IMR-90 (cell line): ENCODE data around the gene AGK. TPM values are rescaled to one million over a fixed set of nuclear protein-coding genes. Genes with fewer than 3 reads are reported as not detected.

Experiments used
- ATAC-seq: fragments of 200-7000 bp; cut with Tn5 transposase; 2 replicates; pipeline ENCODE4 v1.9.1; 2020; ENCODE audit warnings: low read depth, mild to moderate bottlenecking, moderate library complexity
- BruUV-seq: library from RNA; stranded (reverse); fragments of 400-500 nt; replicated peaks from 2 replicates; lab custom pipeline; 2021; lab: Mats Ljungman, UMichigan
- CTCF ChIA-PET: fragments of 300-600 bp; formaldehyde crosslinking; extraction: SDS; loops from one replicate; lab custom pipeline; 2021; ENCODE audit warnings: antibody characterized with exemption; lab: Yijun Ruan, JAX
- POLR2A ChIA-PET: fragments of 300-600 bp; sonication (Branson Sonifier 250); formaldehyde crosslinking; loops from one replicate; lab custom pipeline; 2022; ENCODE audit warnings: antibody characterized with exemption; ENCODE audit not compliant: unreplicated experiment; lab: Charles Lee
- DNase-seq: peaks from one replicate; pipeline ENCODE4 v3.0.0; 2013
- H2AFZ ChIP-seq: replicated peaks from 2 replicates; pipeline ENCODE3; 2013; ENCODE audit warnings: low read length, mild to moderate bottlenecking; ENCODE audit not compliant: poor library complexity
- H2AK5ac ChIP-seq: 2 replicates; pipeline ENCODE4 v1.6.1; 2013; ENCODE audit warnings: low read depth, low read length, inconsistent platforms
- H2AK9ac ChIP-seq: replicated peaks from 2 replicates; pipeline ENCODE3; 2013; ENCODE audit warnings: mild to moderate bottlenecking, low read depth, low read length, moderate library complexity; ENCODE audit not compliant: poor library complexity
- H2BK120ac ChIP-seq: 2 replicates; pipeline ENCODE4 v1.6.1; 2013; ENCODE audit warnings: low read depth, low read length, inconsistent platforms
- H2BK15ac ChIP-seq: 3 replicates; pipeline ENCODE4 v1.6.1; 2013; ENCODE audit warnings: low read depth, low read length, inconsistent platforms
- H2BK20ac ChIP-seq: 2 replicates; pipeline ENCODE4 v1.6.1; 2013; ENCODE audit warnings: low read depth, mild to moderate bottlenecking, inconsistent platforms, low read length, moderate library complexity
- H2BK5ac ChIP-seq: 2 replicates; pipeline ENCODE4 v1.6.1; 2013; ENCODE audit warnings: mild to moderate bottlenecking, low read depth, low read length, inconsistent platforms; ENCODE audit not compliant: poor library complexity, severe bottlenecking
- H3K14ac ChIP-seq: replicated peaks from 2 replicates; pipeline ENCODE4 v1.6.1; 2013; ENCODE audit warnings: low read depth, low read length, inconsistent platforms
- H3K18ac ChIP-seq: 2 replicates; pipeline ENCODE4 v1.6.1; 2013; ENCODE audit warnings: low read depth, low read length, control low read depth
- H3K23ac ChIP-seq: 2 replicates; pipeline ENCODE4 v1.6.1; 2013; ENCODE audit warnings: low read depth, low read length, inconsistent platforms
- H3K27ac ChIP-seq: 2 replicates; pipeline ENCODE4 v1.5.1; 2013; ENCODE audit warnings: mild to moderate bottlenecking, control low read depth, low read length; ENCODE audit not compliant: insufficient read depth
- H3K27me3 ChIP-seq: 2 replicates; pipeline ENCODE4 v1.6.1; 2013; ENCODE audit warnings: low read length; ENCODE audit not compliant: control insufficient read depth, insufficient read depth
- H3K36me3 ChIP-seq: 2 replicates; pipeline ENCODE4 v1.6.1; 2013; ENCODE audit warnings: low read length, mixed read lengths; ENCODE audit not compliant: control insufficient read depth, insufficient read depth
- H3K4ac ChIP-seq: 2 replicates; pipeline ENCODE4 v1.6.1; 2013; ENCODE audit warnings: low read depth, low read length, inconsistent platforms
- H3K4me1 ChIP-seq: 2 replicates; pipeline ENCODE4 v1.6.1; 2013; ENCODE audit warnings: low read length, mixed read lengths; ENCODE audit not compliant: control insufficient read depth, insufficient read depth
- H3K4me2 ChIP-seq: 2 replicates; pipeline ENCODE4 v1.6.1; 2013; ENCODE audit warnings: low read depth, mild to moderate bottlenecking, control low read depth, low read length, moderate library complexity
- H3K4me3 ChIP-seq: 2 replicates; pipeline ENCODE4 v1.5.1; 2013; ENCODE audit warnings: low read depth, mild to moderate bottlenecking, control low read depth, low read length, moderate library complexity; ENCODE audit not compliant: insufficient read depth
- H3K56ac ChIP-seq: 2 replicates; pipeline ENCODE4 v1.6.1; 2013; ENCODE audit warnings: low read length, inconsistent platforms; ENCODE audit not compliant: insufficient read depth; ENCODE audit errors: extremely low read depth
- H3K79me1 ChIP-seq, 2 experiments: 2 replicates each; pipeline ENCODE4 v1.6.1; 2013; ENCODE audit warnings: low read length in 2 of 2, inconsistent platforms in 1 of 2, low read depth in 1 of 2
- H3K9ac ChIP-seq: 2 replicates; pipeline ENCODE4 v1.6.1; 2013; ENCODE audit warnings: low read depth, low read length, control low read depth
- H3K9me1 ChIP-seq: 2 replicates; pipeline ENCODE4 v1.6.1; 2013; ENCODE audit warnings: low read length, inconsistent platforms; ENCODE audit not compliant: insufficient read depth
- H3K9me3 ChIP-seq: 2 replicates; pipeline ENCODE4 v1.6.1; 2013; ENCODE audit warnings: low read length; ENCODE audit not compliant: control insufficient read depth, insufficient read depth
- H4K20me1 ChIP-seq: 2 replicates; pipeline ENCODE4 v1.6.1; 2013; ENCODE audit warnings: low read length, inconsistent platforms; ENCODE audit not compliant: insufficient read depth
- H4K5ac ChIP-seq: 2 replicates; pipeline ENCODE4 v1.6.1; 2013; ENCODE audit warnings: mild to moderate bottlenecking, low read depth, low read length, control low read depth
- H4K8ac ChIP-seq, 2 experiments: 2 replicates each; pipeline ENCODE4 v1.6.1; 2013; ENCODE audit warnings: low read depth in 2 of 2, low read length in 2 of 2, control low read depth in 1 of 2, inconsistent platforms in 1 of 2
- H4K91ac ChIP-seq: 2 replicates; pipeline ENCODE4 v1.6.1; 2013; ENCODE audit warnings: low read depth, low read length, inconsistent platforms; ENCODE audit not compliant: insufficient read depth
- BHLHE40 ChIP-seq: fragments of 150-350 bp; IDR thresholded peaks from 2 replicates; pipeline ENCODE4 v1.6.1; 2016; ENCODE audit warnings: mild to moderate bottlenecking, low read depth, low read length
- CEBPB ChIP-seq: IDR thresholded peaks from 2 replicates; pipeline ENCODE4 v1.6.1; 2012; ENCODE audit warnings: low read depth, low read length, improper control_type of control experiment
- CHD1 ChIP-seq: IDR thresholded peaks from 2 replicates; pipeline ENCODE4 v1.6.1; 2012; ENCODE audit warnings: low read depth, low read length, improper control_type of control experiment
- FOS ChIP-seq: fragments of 150-350 bp; IDR thresholded peaks from 2 replicates; pipeline ENCODE4 v1.6.1; 2016; ENCODE audit warnings: low read depth, low read length
- POLR2A ChIP-seq: IDR thresholded peaks from 2 replicates; pipeline ENCODE4 v1.6.1; 2012; ENCODE audit warnings: mild to moderate bottlenecking, low read depth, low read length
- RAD21 ChIP-seq: IDR thresholded peaks from 2 replicates; pipeline ENCODE4 v1.6.1; 2012; ENCODE audit warnings: low read length, improper control_type of control experiment
- RCOR1 ChIP-seq: IDR thresholded peaks from 2 replicates; pipeline ENCODE4 v1.6.1; 2012; ENCODE audit warnings: mild to moderate bottlenecking, low read length, improper control_type of control experiment; ENCODE audit not compliant: insufficient replicate concordance
- RFX5 ChIP-seq: IDR thresholded peaks from 2 replicates; pipeline ENCODE4 v1.8.0; 2012; ENCODE audit warnings: low read depth, mild to moderate bottlenecking, low read length, moderate library complexity
- SMC3 ChIP-seq: fragments of 150-350 bp; IDR thresholded peaks from 2 replicates; pipeline ENCODE4 v1.6.1; 2016; ENCODE audit warnings: low read depth, mild to moderate bottlenecking, antibody characterized with exemption, low read length, moderate library complexity
- WGBS, 2 experiments: methylation state at CpG; one replicate each; pipeline versions ENCODE4 v1.1.5 to v1.1.7; 2013; ENCODE audit warnings: missing lambda C conversion rate in 2 of 2; ENCODE audit not compliant: insufficient read length in 1 of 2; ENCODE audit errors: extremely low coverage in 2 of 2; 5-methylcytosine and 5-hydroxymethylcytosine counted together
- dilution Hi-C: fragments of 300-500 bp; cut with HindIII; formaldehyde crosslinking; loops from one replicate; pipeline ENCODE4 v1.14.3; 2018; ENCODE audit warnings: low sequenced_read_pairs; ENCODE audit not compliant: unreplicated experiment
- in situ Hi-C: fragments of 300-500 bp; cut with MboI; formaldehyde crosslinking; loops from 3 replicates; pipeline ENCODE4 v1.14.3; 2019; ENCODE audit warnings: low sequenced_read_pairs, inconsistent platforms, mixed read lengths
- intact Hi-C: fragments of 100-400 bp; cut with micrococcal nuclease; formaldehyde crosslinking; loops from 2 replicates; pipeline ENCODE4 v1.10.0; 2022
- polyA plus RNA-seq, 3 experiments: library from polyadenylated mRNA; depleted of rRNA; stranded (reverse); fragments of >200 nt; gene quantifications; 2 replicates each; pipeline ENCODE4 v1.2.3, GENCODE V29; 2012; ENCODE audit warnings: low replicate concordance in 1 of 3
- total RNA-seq: library from RNA; depleted of rRNA; stranded (reverse); fragments of >200 nt; gene quantifications from 2 replicates; pipeline ENCODE4 v1.2.3, GENCODE V29; 2012
- TF ChIP-seq, protein P1 (sequence below): fragments of 150-350 bp; IDR thresholded peaks from 2 replicates; pipeline ENCODE4 v1.6.1; 2017; ENCODE audit warnings: mild to moderate bottlenecking, antibody characterized with exemption, low read length, low read depth
- TF ChIP-seq, protein P2 (sequence below): conservative IDR thresholded peaks from 2 replicates; pipeline ENCODE4 v1.5.1; 2012; ENCODE audit warnings: mild to moderate bottlenecking, low read depth, low read length, improper control_type of control experiment
- TF ChIP-seq, protein P3 (sequence below): fragments of 150-350 bp; IDR thresholded peaks from 2 replicates; pipeline ENCODE4 v1.6.1; 2016; ENCODE audit warnings: low read depth, mild to moderate bottlenecking, low read length, moderate library complexity, borderline replicate concordance

Gene AGK
- total and polyA plus RNA-seq, 2 of the 4 experiments (the other 2 are of a cell fraction): 35.5 to 37.3 TPM

DNA sequence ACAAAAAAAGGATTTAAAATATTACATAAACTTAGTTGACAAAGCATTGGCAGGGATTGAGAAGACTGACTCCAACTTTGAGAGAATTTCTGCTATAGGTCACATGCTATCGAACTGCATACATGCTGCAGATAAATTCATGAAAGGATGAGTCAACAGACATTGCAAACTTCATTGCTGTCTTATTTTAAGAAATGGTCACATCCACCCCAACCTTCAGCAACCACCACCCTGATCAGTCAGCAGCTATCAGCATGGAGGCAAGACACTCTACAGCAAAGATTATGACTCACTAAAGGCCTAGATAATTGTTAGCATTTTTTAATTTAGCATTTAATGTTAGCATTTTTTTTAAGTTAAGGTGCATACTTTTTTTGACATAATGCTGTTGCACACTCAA is 73.6 kb downstream of the AGK start:
- Histone ChIP-seq H3K9me3 (no peaks in the 10 kb centered on the region), H3K4me2 (no peak overlapping the region), H3K79me1 (no peaks in the 10 kb centered on the region), H2AK5ac (no peak overlapping the region), H3K14ac (no peak overlapping the region), H2AFZ (no peak overlapping the region), H3K4me3 (no peak overlapping the region), H4K20me1 (no peaks in the 10 kb centered on the region), H3K18ac (no peak overlapping the region), H3K27me3 (no peaks in the 10 kb centered on the region), H3K4ac (no peak overlapping the region), H4K91ac (no peak overlapping the region), H3K4me1 (no peaks in the 10 kb centered on the region), H3K9me1 (no peaks in the 10 kb centered on the region), H3K23ac (no peak overlapping the region), H2BK15ac (no peak overlapping the region), H3K27ac (no peak overlapping the region), H2BK120ac (no peak overlapping the region), H3K9ac (no peak overlapping the region), H2BK5ac (no peak overlapping the region), H4K8ac (no peak overlapping the region), H3K56ac (no peak overlapping the region), H4K5ac (no peak overlapping the region), H2AK9ac (no peak overlapping the region), H2BK20ac (no peak overlapping the region), H3K36me3 (peaks cover 7% of the 10 kb centered on the region)
- dilution Hi-C loops: no loop called here
- DNase-seq (no peak), ATAC-seq (no peak)
- BruUV-seq: no TSS peak
- ChIA-PET POLR2A (no interaction called here), CTCF (no interaction called here)
- in situ Hi-C loops: no loop called here
- intact Hi-C loops: no loop called here
- WGBS, 2 experiments: no CpG with 5 or more reads among the region's 1 CpG
- no peak for TF ChIP-seq SMC3
- no peak for TF ChIP-seq RAD21
- TF ChIP-seq, protein P1, sequence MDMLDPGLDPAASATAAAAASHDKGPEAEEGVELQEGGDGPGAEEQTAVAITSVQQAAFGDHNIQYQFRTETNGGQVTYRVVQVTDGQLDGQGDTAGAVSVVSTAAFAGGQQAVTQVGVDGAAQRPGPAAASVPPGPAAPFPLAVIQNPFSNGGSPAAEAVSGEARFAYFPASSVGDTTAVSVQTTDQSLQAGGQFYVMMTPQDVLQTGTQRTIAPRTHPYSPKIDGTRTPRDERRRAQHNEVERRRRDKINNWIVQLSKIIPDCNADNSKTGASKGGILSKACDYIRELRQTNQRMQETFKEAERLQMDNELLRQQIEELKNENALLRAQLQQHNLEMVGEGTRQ: no peak
- no peak for TF ChIP-seq RCOR1
- TF ChIP-seq CHD1: no peak
- TF ChIP-seq, protein P2, sequence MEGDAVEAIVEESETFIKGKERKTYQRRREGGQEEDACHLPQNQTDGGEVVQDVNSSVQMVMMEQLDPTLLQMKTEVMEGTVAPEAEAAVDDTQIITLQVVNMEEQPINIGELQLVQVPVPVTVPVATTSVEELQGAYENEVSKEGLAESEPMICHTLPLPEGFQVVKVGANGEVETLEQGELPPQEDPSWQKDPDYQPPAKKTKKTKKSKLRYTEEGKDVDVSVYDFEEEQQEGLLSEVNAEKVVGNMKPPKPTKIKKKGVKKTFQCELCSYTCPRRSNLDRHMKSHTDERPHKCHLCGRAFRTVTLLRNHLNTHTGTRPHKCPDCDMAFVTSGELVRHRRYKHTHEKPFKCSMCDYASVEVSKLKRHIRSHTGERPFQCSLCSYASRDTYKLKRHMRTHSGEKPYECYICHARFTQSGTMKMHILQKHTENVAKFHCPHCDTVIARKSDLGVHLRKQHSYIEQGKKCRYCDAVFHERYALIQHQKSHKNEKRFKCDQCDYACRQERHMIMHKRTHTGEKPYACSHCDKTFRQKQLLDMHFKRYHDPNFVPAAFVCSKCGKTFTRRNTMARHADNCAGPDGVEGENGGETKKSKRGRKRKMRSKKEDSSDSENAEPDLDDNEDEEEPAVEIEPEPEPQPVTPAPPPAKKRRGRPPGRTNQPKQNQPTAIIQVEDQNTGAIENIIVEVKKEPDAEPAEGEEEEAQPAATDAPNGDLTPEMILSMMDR: no peak
- no peak for TF ChIP-seq FOS
- TF ChIP-seq, protein P3, sequence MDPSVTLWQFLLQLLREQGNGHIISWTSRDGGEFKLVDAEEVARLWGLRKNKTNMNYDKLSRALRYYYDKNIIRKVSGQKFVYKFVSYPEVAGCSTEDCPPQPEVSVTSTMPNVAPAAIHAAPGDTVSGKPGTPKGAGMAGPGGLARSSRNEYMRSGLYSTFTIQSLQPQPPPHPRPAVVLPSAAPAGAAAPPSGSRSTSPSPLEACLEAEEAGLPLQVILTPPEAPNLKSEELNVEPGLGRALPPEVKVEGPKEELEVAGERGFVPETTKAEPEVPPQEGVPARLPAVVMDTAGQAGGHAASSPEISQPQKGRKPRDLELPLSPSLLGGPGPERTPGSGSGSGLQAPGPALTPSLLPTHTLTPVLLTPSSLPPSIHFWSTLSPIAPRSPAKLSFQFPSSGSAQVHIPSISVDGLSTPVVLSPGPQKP: no peak
- no peak for TF ChIP-seq POLR2A
- no peak for TF ChIP-seq RFX5
- no peak for TF ChIP-seq CEBPB
- no peak for TF ChIP-seq BHLHE40
